HCT116 (cell line): Measurements from ENCODE around the gene NAPSA.

Source experiments
- CBX3 ChIP-seq: IDR thresholded peaks from 2 replicates; pipeline ENCODE4 v1.6.1; 2012; ENCODE audit warnings: low read depth
- CEBPB ChIP-seq: IDR thresholded peaks from 2 replicates; pipeline ENCODE4 v1.6.1; 2012; ENCODE audit warnings: low read depth
- ELF1 ChIP-seq: IDR thresholded peaks from 2 replicates; pipeline ENCODE4 v1.6.1; 2012; ENCODE audit warnings: low read depth, borderline replicate concordance
- EZH2 ChIP-seq: fragments of 200-600 bp; sonication (generic); IDR thresholded peaks from 2 replicates; pipeline ENCODE4 v1.6.1; 2017; ENCODE audit warnings: antibody characterized with exemption, mixed run types
- JUND ChIP-seq: IDR thresholded peaks from 2 replicates; pipeline ENCODE4 v1.6.1; 2012
- POLR2AphosphoS5 ChIP-seq: IDR thresholded peaks from 2 replicates; pipeline ENCODE4 v1.6.1; 2011; ENCODE audit warnings: mild to moderate bottlenecking, low read depth, low read length, moderate library complexity
- SIN3A ChIP-seq: IDR thresholded peaks from 2 replicates; pipeline ENCODE4 v1.6.1; 2012; ENCODE audit warnings: low read depth
- ZNF274 ChIP-seq: fragments of 200-500 bp; sonication (Bioruptor generic); IDR thresholded peaks from 2 replicates; pipeline ENCODE4 v1.6.1; 2014; ENCODE audit warnings: mild to moderate bottlenecking, low read depth, low read length, inconsistent platforms
- TF ChIP-seq, protein P1 (sequence below), 3 experiments: fragments of 200-600 bp in 1 of 3; sonication (generic) in 1 of 3; IDR thresholded peaks in 2 of 3; conservative IDR thresholded peaks in 1 of 3; 2 replicates each; pipeline ENCODE4 v1.5.1; 2012 to 2017; ENCODE audit warnings: low read depth in 2 of 3, low read length in 2 of 3, antibody characterized with exemption in 1 of 3, borderline replicate concordance in 1 of 3, control low read depth in 1 of 3, mild to moderate bottlenecking in 1 of 3, mixed read lengths in 1 of 3, mixed run types in 1 of 3, moderate library complexity in 1 of 3; ENCODE audit not compliant: insufficient read depth in 1 of 3
- TF ChIP-seq, protein P2 (sequence below): IDR thresholded peaks from 2 replicates; pipeline ENCODE4 v1.6.1; 2012
- TF ChIP-seq, protein P3 (sequence below): IDR thresholded peaks from 2 replicates; pipeline ENCODE4 v1.6.1; 2012
- TF ChIP-seq, protein P4 (sequence below): IDR thresholded peaks from 2 replicates; pipeline ENCODE4 v1.6.1; 2012; ENCODE audit warnings: low read depth

DNA sequence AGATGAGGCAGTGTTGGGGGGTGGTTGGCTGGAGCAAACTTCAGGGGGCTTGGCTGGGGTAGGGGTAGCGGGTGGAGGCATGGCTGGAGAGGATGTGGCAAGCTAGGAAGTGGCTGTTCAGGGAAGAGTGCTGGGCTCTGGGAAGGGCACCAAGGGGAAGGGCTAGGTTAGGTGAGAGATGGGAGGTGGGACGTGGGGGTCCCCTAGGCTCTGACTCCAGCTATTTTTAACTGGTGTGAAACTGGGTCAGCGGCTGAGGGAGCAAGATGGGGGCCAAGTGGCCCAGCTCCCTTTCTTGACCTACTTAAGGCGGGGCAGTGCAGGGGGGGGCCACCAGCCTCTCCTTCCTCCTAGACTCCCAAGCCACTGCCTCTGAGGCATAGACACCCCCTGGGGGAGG is 43.6 kb downstream of the NAPSA start:
- TF ChIP-seq, protein P1, sequence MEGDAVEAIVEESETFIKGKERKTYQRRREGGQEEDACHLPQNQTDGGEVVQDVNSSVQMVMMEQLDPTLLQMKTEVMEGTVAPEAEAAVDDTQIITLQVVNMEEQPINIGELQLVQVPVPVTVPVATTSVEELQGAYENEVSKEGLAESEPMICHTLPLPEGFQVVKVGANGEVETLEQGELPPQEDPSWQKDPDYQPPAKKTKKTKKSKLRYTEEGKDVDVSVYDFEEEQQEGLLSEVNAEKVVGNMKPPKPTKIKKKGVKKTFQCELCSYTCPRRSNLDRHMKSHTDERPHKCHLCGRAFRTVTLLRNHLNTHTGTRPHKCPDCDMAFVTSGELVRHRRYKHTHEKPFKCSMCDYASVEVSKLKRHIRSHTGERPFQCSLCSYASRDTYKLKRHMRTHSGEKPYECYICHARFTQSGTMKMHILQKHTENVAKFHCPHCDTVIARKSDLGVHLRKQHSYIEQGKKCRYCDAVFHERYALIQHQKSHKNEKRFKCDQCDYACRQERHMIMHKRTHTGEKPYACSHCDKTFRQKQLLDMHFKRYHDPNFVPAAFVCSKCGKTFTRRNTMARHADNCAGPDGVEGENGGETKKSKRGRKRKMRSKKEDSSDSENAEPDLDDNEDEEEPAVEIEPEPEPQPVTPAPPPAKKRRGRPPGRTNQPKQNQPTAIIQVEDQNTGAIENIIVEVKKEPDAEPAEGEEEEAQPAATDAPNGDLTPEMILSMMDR (IDR thresholded peaks at IDR 0.05 in 2 of 3, conservative IDR thresholded peaks at IDR 0.05 in 1 of 3; ENCODE audit: borderline replicate concordance in 1 of 3, insufficient read depth in 1 of 3, low read depth in 2 of 3, low read length in 2 of 3) = no peak
- TF ChIP-seq, protein P2, sequence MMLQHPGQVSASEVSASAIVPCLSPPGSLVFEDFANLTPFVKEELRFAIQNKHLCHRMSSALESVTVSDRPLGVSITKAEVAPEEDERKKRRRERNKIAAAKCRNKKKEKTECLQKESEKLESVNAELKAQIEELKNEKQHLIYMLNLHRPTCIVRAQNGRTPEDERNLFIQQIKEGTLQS = no peak
- TF ChIP-seq EZH2 (no peak), ELF1 (no peak), POLR2AphosphoS5 (no peak), ZNF274 (no peak), JUND (no peak), CBX3 (no peak), SIN3A (no peak), CEBPB (no peak)
- TF ChIP-seq, protein P3, sequence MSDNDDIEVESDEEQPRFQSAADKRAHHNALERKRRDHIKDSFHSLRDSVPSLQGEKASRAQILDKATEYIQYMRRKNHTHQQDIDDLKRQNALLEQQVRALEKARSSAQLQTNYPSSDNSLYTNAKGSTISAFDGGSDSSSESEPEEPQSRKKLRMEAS = no peak
- TF ChIP-seq, protein P4, sequence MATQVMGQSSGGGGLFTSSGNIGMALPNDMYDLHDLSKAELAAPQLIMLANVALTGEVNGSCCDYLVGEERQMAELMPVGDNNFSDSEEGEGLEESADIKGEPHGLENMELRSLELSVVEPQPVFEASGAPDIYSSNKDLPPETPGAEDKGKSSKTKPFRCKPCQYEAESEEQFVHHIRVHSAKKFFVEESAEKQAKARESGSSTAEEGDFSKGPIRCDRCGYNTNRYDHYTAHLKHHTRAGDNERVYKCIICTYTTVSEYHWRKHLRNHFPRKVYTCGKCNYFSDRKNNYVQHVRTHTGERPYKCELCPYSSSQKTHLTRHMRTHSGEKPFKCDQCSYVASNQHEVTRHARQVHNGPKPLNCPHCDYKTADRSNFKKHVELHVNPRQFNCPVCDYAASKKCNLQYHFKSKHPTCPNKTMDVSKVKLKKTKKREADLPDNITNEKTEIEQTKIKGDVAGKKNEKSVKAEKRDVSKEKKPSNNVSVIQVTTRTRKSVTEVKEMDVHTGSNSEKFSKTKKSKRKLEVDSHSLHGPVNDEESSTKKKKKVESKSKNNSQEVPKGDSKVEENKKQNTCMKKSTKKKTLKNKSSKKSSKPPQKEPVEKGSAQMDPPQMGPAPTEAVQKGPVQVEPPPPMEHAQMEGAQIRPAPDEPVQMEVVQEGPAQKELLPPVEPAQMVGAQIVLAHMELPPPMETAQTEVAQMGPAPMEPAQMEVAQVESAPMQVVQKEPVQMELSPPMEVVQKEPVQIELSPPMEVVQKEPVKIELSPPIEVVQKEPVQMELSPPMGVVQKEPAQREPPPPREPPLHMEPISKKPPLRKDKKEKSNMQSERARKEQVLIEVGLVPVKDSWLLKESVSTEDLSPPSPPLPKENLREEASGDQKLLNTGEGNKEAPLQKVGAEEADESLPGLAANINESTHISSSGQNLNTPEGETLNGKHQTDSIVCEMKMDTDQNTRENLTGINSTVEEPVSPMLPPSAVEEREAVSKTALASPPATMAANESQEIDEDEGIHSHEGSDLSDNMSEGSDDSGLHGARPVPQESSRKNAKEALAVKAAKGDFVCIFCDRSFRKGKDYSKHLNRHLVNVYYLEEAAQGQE = no peak
